Liver (tissue), 9 donors: Measurements from ENCODE around the gene LRMDA. TPM values are rescaled to one million over a fixed set of nuclear protein-coding genes. Genes with fewer than 3 reads are reported as not detected.

ENCODE experiments used
- DNase-seq: peaks from one replicate; pipeline ENCODE4 v3.0.0-alpha.2; 2017; ENCODE audit warnings: low spot score
- H3K27ac ChIP-seq, 2 donors: one replicate each; pipeline ENCODE4 v1.7.0; 2013; ENCODE audit warnings: inconsistent platforms in 2 of 2, low read length in 2 of 2, control low read depth in 1 of 2, low read depth in 1 of 2, mild to moderate bottlenecking in 1 of 2
- H3K27me3 ChIP-seq, 4 donors: one replicate each; pipeline versions ENCODE4 v1.6.1 to v1.7.0; 2013; ENCODE audit warnings: low read length in 3 of 4, inconsistent platforms in 1 of 4, mild to moderate bottlenecking in 1 of 4, moderate library complexity in 1 of 4; ENCODE audit not compliant: control insufficient read depth in 4 of 4, insufficient read depth in 4 of 4
- H3K36me3 ChIP-seq, 4 donors: one replicate each; pipeline versions ENCODE4 v1.6.1 to v1.7.0; 2013; ENCODE audit warnings: low read length in 3 of 4, mild to moderate bottlenecking in 3 of 4, low read depth in 1 of 4, moderate library complexity in 1 of 4; ENCODE audit not compliant: control insufficient read depth in 4 of 4, insufficient read depth in 3 of 4
- H3K4me1 ChIP-seq, 4 donors: one replicate each; pipeline versions ENCODE4 v1.6.1 to v1.7.0; 2013; ENCODE audit warnings: low read length in 3 of 4, mild to moderate bottlenecking in 3 of 4, moderate library complexity in 1 of 4; ENCODE audit not compliant: control insufficient read depth in 4 of 4, insufficient read depth in 4 of 4
- H3K4me3 ChIP-seq, 3 donors: one replicate each; pipeline versions ENCODE4 v1.6.1 to v1.7.0; 2013; ENCODE audit warnings: low read length in 3 of 3, control low read depth in 1 of 3, low read depth in 1 of 3, mild to moderate bottlenecking in 1 of 3
- H3K9ac ChIP-seq, 2 donors: one replicate each; pipeline ENCODE4 v1.7.0; 2013; ENCODE audit warnings: low read length in 2 of 2, mild to moderate bottlenecking in 2 of 2, moderate library complexity in 2 of 2, control low read depth in 1 of 2, low read depth in 1 of 2
- H3K9me3 ChIP-seq, 4 donors: one replicate each; pipeline versions ENCODE4 v1.6.1 to v1.7.0; 2013; ENCODE audit warnings: low read length in 3 of 4; ENCODE audit not compliant: control insufficient read depth in 4 of 4
- ATF3 ChIP-seq: IDR thresholded peaks from 2 replicates; pipeline ENCODE4 v1.6.1; 2016; ENCODE audit warnings: antibody characterized with exemption
- CTCF ChIP-seq: fragments of 150-350 bp; IDR thresholded peaks from 2 replicates; pipeline ENCODE4 v1.5.1; 2017; ENCODE audit warnings: improper control_type of control experiment, low read depth, low read length; ENCODE audit not compliant: missing input control
- EGR1 ChIP-seq, 2 donors: IDR thresholded peaks; 2 replicates each; pipeline ENCODE4 v1.6.1; 2016 to 2018; ENCODE audit warnings: antibody characterized with exemption in 2 of 2, low read depth in 2 of 2
- FOXA1 ChIP-seq: IDR thresholded peaks from 2 replicates; pipeline ENCODE4 v1.6.1; 2016; ENCODE audit warnings: antibody characterized with exemption
- FOXA2 ChIP-seq: IDR thresholded peaks from 2 replicates; pipeline ENCODE4 v1.6.1; 2016; ENCODE audit warnings: antibody characterized with exemption
- GABPA ChIP-seq, 2 donors: IDR thresholded peaks in 1 of 2; conservative IDR thresholded peaks in 1 of 2; 2 replicates each; pipeline ENCODE4 v1.6.1; 2016; ENCODE audit warnings: antibody characterized with exemption in 2 of 2, mild to moderate bottlenecking in 1 of 2, moderate library complexity in 1 of 2
- HNF4A ChIP-seq, 2 donors: conservative IDR thresholded peaks; 2 replicates each; pipeline ENCODE4 v1.6.1; 2016; ENCODE audit warnings: antibody characterized with exemption in 2 of 2, mild to moderate bottlenecking in 2 of 2
- HNF4G ChIP-seq: IDR thresholded peaks from 2 replicates; pipeline ENCODE4 v1.6.1; 2016; ENCODE audit warnings: antibody characterized with exemption
- JUND ChIP-seq, 2 donors: IDR thresholded peaks; 2 replicates each; pipeline ENCODE4 v1.6.1; 2016; ENCODE audit warnings: antibody characterized with exemption in 2 of 2
- MAX ChIP-seq: IDR thresholded peaks from 2 replicates; pipeline ENCODE4 v1.6.1; 2016; ENCODE audit warnings: antibody characterized with exemption
- NR2F2 ChIP-seq: IDR thresholded peaks from 2 replicates; pipeline ENCODE4 v1.6.1; 2016; ENCODE audit warnings: antibody characterized with exemption
- RAD21 ChIP-seq, 2 donors: IDR thresholded peaks; 2 replicates each; pipeline ENCODE4 v1.6.1; 2016; ENCODE audit warnings: antibody characterized with exemption in 2 of 2, mild to moderate bottlenecking in 2 of 2
- REST ChIP-seq: IDR thresholded peaks from 2 replicates; pipeline ENCODE4 v1.6.1; 2016; ENCODE audit warnings: antibody characterized with exemption, mild to moderate bottlenecking
- RXRA ChIP-seq, 2 donors: IDR thresholded peaks; 2 replicates each; pipeline ENCODE4 v1.6.1; 2017 to 2018; ENCODE audit warnings: antibody characterized with exemption in 2 of 2, mild to moderate bottlenecking in 1 of 2
- SP1 ChIP-seq: IDR thresholded peaks from 2 replicates; pipeline ENCODE4 v1.6.1; 2018; ENCODE audit warnings: antibody characterized with exemption, mild to moderate bottlenecking
- TAF1 ChIP-seq: conservative IDR thresholded peaks from 2 replicates; pipeline ENCODE4 v1.6.1; 2016; ENCODE audit warnings: antibody characterized with exemption, mild to moderate bottlenecking
- YY1 ChIP-seq: IDR thresholded peaks from 2 replicates; pipeline ENCODE4 v1.6.1; 2016; ENCODE audit warnings: antibody characterized with exemption, mild to moderate bottlenecking
- ZBTB33 ChIP-seq: IDR thresholded peaks from 2 replicates; pipeline ENCODE4 v1.6.1; 2016; ENCODE audit warnings: antibody characterized with exemption
- WGBS: extraction: QIAGEN DNeasy Blood & Tissue Kit; methylation state at CpG from one replicate; pipeline ENCODE4 v1.1.7; 2013; 5-methylcytosine and 5-hydroxymethylcytosine counted together
- polyA plus RNA-seq, 2 donors: library from polyadenylated mRNA; stranded (reverse) in 1 of 2; unstranded in 1 of 2; fragments of 200-250 nt in 1 of 2; fragments of >200 nt in 1 of 2; fragmentation: Nextera tagmentation in 1 of 2; extraction: Ambion mirVana in 1 of 2; gene quantifications; one replicate each; pipeline versions ENCODE4 v1.2.1 to v1.2.3, GENCODE V29; 2013 to 2015
- total RNA-seq, 2 donors: library from RNA; depleted of rRNA; stranded (reverse); fragments of >200 nt; gene quantifications; one replicate each; pipeline ENCODE4 v1.2.3, GENCODE V29; 2014
- donor health status: healthy.
- donor health status: healthy.
- donor health status: healthy.
- donor health status: healthy.
- donor health status: healthy.

Gene LRMDA
- total and polyA plus RNA-seq, 4 donors: 7.9 to 15.8 (median 11.3) TPM

GRCh38 chr10:76213876-76214275, 782.5 kb downstream of the LRMDA start:
- Histone ChIP-seq H3K9ac (no peak overlapping the region), H3K4me3 (no peak overlapping the region), H3K27ac (no peak overlapping the region), H3K9me3 (no peaks in the 10 kb centered on the region), H3K36me3 (no peaks in the 10 kb centered on the region), H3K4me1 (no peaks in the 10 kb centered on the region), H3K27me3 (no peaks in the 10 kb centered on the region)
- TF ChIP-seq EGR1 (IDR thresholded peaks at IDR 0.05; ENCODE audit: low read depth in 2 of 2): no peak
- TF ChIP-seq SP1: no peak
- TF ChIP-seq REST: no peak
- no peak for TF ChIP-seq FOXA1
- no peak for TF ChIP-seq ZBTB33
- no peak for TF ChIP-seq TAF1
- no peak for TF ChIP-seq GABPA (IDR thresholded peaks at IDR 0.05 in 1 of 2, conservative IDR thresholded peaks at IDR 0.05 in 1 of 2)
- no peak for TF ChIP-seq HNF4A (conservative IDR thresholded peaks at IDR 0.05)
- TF ChIP-seq FOXA2: no peak
- no peak for TF ChIP-seq CTCF
- no peak for TF ChIP-seq MAX
- TF ChIP-seq ATF3: no peak
- TF ChIP-seq YY1: no peak
- TF ChIP-seq NR2F2: no peak
- no peak for TF ChIP-seq HNF4G
- TF ChIP-seq RXRA (IDR thresholded peaks at IDR 0.05): no peak
- TF ChIP-seq JUND (IDR thresholded peaks at IDR 0.05): no peak
- no peak for TF ChIP-seq RAD21 (IDR thresholded peaks at IDR 0.05)
- 93% methylated on average over 2 of the region's 2 CpGs for WGBS
- no peak for DNase-seq

GRCh38 chr10:76218035-76218434, 786.6 kb downstream of the LRMDA start:
- Histone ChIP-seq H3K27ac (no peak overlapping the region), H3K4me1 (no peaks in the 10 kb centered on the region), H3K27me3 (no peaks in the 10 kb centered on the region), H3K9ac (no peak overlapping the region), H3K9me3 (no peaks in the 10 kb centered on the region), H3K4me3 (no peak overlapping the region), H3K36me3 (no peaks in the 10 kb centered on the region)
- no peak for DNase-seq
- WGBS: 96% methylated on average over 6 of the region's 6 CpGs
- no peak for TF ChIP-seq EGR1 (IDR thresholded peaks at IDR 0.05; ENCODE audit: low read depth in 2 of 2)
- no peak for TF ChIP-seq RXRA (IDR thresholded peaks at IDR 0.05)
- no peak for TF ChIP-seq FOXA2
- no peak for TF ChIP-seq HNF4G
- TF ChIP-seq MAX: no peak
- TF ChIP-seq REST: no peak
